AG09309 (cell line): Measurements from ENCODE around the gene ADAMTSL5.

ENCODE experiments used
- DNase-seq: peaks from one replicate; pipeline ENCODE4 v3.0.0-alpha.2; 2010; ENCODE audit warnings: low read depth
- H3K4me3 ChIP-seq: 2 replicates; pipeline ENCODE4 v1.5.1; 2011; ENCODE audit warnings: mild to moderate bottlenecking, low read depth, low read length, moderate library complexity; ENCODE audit not compliant: control insufficient read depth
- TF ChIP-seq, protein P1 (sequence below): IDR thresholded peaks from 2 replicates; pipeline ENCODE4 v1.5.1; 2011; ENCODE audit warnings: mild to moderate bottlenecking, low read depth, low read length, inconsistent platforms; ENCODE audit not compliant: insufficient read depth, control insufficient read depth; ENCODE audit errors: missing control alignments

Gene ADAMTSL5

DNA sequence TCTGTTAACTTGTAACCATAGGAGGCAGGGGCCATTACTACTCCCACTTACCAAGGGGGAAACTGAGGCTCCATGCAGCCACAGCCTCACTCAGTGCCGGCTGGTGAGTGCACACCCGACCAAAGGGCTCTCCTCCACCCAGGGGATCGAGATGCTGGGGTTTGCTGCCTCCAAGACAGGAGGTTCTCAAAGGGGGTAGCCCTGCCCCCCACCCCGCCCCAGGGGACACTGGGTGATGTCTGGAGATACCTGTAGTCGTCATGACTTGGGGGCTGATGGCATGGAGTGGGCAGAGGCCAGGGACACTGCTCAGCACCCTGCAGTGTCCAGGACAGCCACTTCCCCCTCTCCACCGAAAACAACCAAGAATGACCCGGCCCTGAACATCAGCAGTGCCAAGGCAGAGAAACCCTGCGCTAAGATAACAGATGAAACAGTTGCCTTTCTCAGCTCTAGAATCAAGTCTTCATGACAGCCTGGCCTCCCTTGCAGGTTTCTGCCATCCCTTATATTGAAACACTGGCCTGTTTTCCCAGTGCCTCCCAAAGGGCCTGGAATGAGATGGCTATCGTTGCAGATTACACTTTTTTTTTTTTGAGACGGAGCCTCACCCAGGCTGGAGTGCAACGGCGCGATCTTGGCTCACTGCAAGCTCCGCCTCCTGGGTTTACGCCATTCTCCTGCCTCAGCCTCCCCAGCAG lies 18.6 kb downstream of the ADAMTSL5 start:
- TF ChIP-seq, protein P1, sequence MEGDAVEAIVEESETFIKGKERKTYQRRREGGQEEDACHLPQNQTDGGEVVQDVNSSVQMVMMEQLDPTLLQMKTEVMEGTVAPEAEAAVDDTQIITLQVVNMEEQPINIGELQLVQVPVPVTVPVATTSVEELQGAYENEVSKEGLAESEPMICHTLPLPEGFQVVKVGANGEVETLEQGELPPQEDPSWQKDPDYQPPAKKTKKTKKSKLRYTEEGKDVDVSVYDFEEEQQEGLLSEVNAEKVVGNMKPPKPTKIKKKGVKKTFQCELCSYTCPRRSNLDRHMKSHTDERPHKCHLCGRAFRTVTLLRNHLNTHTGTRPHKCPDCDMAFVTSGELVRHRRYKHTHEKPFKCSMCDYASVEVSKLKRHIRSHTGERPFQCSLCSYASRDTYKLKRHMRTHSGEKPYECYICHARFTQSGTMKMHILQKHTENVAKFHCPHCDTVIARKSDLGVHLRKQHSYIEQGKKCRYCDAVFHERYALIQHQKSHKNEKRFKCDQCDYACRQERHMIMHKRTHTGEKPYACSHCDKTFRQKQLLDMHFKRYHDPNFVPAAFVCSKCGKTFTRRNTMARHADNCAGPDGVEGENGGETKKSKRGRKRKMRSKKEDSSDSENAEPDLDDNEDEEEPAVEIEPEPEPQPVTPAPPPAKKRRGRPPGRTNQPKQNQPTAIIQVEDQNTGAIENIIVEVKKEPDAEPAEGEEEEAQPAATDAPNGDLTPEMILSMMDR: no peak
- no peak overlapping the region for H3K4me3 ChIP-seq
- DNase-seq: no peak

DNA sequence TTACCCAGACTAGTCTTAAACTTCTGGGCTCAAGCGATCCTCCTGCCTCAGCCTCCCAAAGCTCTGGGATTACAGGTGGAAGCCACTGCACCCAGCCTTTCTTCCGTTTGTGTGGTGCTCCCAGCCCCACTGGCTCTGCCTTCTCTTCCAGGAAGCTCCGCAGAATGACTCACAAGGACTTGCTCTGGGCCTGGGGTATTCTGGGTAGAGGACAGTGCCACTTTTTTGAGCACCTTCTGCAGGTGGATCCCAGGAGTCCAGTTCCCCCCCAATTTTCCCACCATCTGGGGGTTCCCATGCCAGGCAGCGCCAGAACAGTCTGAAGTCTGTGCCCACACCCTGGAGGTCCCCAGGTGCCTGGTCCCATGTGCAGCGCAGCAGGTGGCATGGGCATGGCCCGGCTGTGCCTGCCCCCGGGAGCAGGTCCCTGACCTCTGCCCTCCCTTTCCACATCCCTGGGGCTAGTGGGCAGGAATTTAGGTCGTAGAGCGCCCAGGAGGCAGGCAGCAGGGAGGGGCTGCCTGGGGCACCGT lies 20.3 kb downstream of the ADAMTSL5 start:
- no peak overlapping the region for H3K4me3 ChIP-seq
- DNase-seq: no peak
- TF ChIP-seq, protein P1: no peak

DNA sequence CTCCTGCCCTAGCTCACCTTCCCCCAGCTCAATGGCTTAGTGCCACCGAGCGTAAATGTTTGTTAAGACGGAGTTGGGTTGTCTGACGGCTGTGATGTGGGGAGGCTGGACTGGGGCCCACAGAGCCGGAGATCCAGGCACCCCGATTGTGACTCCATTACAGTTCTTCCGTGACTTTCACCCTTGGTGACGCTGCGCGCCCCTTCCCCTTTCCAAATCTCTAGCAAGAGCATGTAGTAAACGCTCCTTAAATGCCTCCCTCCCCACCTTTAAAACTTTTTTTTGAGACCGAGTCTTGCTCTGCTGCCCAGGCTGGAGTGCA lies 21.0 kb downstream of the ADAMTSL5 start:
- TF ChIP-seq, protein P1: no peak
- no peak overlapping the region for H3K4me3 ChIP-seq
- no peak for DNase-seq

DNA sequence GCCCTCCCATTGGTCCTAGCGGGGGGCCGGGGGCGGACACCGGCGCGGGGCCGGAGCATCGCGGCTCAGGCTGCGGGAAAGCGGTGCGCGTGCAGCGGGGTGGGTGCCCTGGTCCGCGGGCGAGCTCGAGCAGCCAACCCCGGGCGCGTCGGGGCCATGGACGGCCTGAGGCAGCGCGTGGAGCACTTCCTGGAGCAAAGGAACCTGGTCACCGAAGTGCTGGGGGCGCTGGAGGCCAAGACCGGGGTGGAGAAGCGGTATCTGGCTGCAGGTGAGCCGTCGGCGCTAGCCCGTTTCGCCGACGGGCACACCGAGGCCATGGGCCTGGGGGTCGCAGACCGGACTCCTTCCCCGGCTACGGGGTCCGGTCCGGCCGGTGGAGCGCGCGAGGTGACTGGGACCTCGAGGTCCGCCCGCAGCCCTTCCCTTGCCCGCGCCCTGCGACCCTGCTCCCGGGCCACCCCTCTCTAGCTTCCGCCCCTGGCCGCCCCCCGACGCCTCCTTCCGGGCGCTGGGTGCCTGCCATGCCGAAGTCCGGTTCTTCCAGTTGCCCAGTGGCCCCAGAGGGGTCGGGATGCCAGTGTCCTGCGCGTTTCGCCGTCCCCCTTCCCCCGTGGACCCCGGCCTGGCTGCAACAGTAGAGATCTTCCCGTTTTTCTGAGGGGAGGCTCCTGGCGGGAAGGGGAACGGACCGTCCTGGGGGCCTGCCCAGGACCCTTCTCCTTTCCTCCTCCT lies 21.5 kb downstream of the ADAMTSL5 start, which contains the start of gene REEP6:
TSS of gene REEP6 (plus strand) at position 68 of the 735 bp plus-strand sequence. CDS start at position 157, 89 bp downstream.
- peak within 1 kb of the TSS; percentile 53 for H3K4me3 ChIP-seq
- DNase-seq: no peak
- TF ChIP-seq, protein P1: no peak

DNA sequence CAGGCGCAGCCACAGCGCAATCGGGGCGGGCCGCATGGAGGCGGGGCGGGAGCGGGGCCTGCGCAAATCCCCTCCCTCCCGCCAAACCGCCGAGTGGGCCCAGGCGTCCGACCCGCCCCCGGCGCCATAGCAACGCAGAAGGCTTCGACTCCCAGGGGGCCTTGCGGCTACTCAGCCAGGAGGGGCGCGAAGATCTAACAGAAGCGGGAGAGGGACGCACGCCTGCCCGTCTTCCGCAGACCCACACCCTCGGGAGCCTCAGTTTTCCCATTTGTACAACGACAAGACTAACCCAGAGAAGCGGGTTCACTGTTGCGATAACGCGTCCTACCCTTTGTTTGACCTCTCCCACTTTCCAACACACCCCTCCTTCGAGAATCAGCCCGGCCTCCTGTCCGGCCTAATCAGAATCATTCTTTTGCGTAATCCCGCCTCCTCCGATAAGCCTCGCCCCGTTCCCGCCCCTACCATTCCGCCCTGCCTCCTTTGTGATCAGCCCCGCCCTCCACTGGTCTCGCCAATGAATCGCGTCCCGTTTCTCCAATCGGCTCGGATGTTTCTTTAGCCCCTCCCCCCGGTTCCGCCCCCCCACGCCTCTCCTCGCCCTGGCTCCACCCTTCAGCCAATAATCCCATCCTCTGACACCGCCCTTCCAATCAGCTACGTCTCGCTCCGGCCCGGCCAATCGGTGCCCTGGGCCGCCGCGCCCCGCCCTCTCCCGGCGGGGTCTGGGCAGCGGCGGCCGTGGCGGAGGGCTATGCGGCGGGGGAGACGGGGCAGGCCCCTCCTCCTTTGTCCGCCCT lies 22.3 kb downstream of the ADAMTSL5 start, which contains the start of gene PCSK4:
TSS of gene PCSK4 (minus strand) at position 40 of the 803 bp plus-strand sequence. CDS start at position 36, 4 bp downstream.
- TF ChIP-seq, protein P1: no peak
- DNase-seq: peak; percentile 94
- peak within 1 kb of the TSS; percentile 53 for H3K4me3 ChIP-seq
